Non-pigmented ciliary epithelial cell (primary cell): ENCODE measurements around the gene RHBDL1.
A peak's percentile ranks its signal among the peaks of the same experiment; 100 is the strongest.

ENCODE experiments used
- DNase-seq: peaks from one replicate; pipeline ENCODE4 v3.0.0-alpha.2; 2010; ENCODE audit warnings: low read depth

Gene RHBDL1

DNA sequence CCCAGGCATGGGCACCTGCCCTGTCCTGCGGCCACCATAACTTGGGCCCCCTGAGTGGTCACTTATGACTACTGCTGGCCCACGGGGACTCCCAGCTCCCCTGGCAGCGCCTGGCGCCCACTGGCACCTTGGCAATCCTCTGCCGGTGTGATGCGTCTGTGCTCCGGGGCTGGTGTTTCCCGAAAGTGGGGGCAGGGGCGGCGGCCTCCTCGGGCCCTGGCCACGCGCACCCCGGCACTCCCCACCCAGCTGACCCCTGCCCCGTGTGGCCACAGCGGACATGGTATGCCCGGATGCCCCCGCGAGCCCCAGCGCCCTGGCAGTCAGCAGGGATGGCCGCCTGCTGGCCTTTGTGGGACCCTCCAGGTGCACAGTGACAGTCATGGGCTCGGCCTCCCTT is 18.0 kb upstream of the RHBDL1 start:
- no peak for DNase-seq

DNA sequence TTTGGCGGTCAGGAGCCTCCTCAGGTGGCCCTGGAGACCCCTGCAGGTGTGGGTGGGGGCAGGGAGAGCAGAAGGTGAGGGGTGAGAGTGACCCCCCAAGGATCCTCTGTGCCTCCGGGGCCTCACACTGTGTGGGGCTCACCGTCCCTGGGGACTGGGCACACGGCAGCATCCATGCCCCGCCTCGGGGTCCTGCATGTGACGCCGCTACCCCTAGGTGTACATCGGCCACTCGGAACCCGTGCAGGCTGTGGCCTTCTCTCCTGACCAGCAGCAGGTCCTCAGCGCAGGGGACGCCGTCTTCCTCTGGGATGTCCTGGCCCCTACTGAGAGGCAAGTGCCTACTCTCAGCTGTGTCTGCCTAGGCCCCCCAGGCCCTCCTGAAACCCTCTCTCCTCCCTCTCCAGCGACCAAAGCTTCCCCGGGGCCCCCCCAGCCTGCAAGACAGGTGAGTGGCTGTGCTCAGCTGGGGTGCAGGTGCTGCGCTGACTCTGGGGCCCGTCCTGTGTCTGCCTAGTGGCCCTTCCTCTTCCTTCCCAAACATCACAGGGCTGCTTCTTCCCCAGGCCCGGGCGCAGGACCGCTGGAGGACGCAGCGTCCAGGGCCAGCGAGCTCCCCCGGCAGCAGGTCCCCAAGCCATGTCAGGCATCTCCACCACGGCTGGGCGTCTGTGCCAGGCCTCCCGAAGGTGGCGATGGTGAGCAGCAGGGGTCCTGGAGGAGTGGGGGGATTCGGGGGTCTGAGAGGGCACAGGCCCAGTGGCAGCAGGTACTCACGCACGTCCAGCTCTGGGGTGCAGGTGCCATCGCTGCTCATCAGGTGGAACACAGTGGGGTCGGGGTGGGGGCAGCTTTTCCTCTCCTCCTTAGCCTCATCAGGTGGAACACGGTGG is 16.5 kb upstream of the RHBDL1 start:
- no peak for DNase-seq

DNA sequence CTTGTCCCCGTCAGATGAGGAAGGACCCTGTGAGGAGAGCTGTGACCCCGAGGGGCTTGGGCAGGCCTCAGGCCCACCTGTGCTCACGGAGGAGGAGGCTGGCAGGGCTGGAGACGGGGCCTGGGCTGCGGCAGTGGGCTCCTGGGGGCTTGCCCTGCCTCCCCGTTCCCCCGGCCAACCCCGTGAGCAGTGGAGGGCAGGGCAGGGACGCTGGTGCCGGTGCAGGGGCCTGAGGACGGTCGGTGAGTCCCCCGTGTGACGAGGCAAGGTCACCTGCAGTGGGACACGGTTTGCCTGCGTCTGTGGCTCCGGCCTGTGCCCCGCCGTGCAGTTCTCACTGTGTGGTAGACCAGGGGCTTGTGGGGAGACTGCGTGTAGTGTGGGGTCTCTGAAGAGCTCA is 15.9 kb upstream of the RHBDL1 start:
- no peak for DNase-seq

DNA sequence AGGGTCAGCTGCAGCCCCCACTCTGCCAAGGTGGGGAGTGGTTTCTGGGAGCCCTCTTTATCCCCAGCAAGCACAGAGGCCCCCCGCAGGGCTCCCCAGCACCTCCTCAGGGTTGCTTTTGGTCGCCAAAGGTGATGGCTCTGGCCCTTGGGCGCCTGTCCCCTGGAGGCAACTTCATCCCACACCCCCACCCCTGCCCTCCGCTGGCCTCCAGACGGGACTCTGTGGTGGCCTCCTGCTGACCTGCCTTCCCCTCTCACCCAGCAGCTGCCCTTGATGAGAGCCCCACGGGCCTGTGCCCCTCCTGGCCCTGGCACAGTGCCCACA is 15.4 kb upstream of the RHBDL1 start:
- DNase-seq = no peak

DNA sequence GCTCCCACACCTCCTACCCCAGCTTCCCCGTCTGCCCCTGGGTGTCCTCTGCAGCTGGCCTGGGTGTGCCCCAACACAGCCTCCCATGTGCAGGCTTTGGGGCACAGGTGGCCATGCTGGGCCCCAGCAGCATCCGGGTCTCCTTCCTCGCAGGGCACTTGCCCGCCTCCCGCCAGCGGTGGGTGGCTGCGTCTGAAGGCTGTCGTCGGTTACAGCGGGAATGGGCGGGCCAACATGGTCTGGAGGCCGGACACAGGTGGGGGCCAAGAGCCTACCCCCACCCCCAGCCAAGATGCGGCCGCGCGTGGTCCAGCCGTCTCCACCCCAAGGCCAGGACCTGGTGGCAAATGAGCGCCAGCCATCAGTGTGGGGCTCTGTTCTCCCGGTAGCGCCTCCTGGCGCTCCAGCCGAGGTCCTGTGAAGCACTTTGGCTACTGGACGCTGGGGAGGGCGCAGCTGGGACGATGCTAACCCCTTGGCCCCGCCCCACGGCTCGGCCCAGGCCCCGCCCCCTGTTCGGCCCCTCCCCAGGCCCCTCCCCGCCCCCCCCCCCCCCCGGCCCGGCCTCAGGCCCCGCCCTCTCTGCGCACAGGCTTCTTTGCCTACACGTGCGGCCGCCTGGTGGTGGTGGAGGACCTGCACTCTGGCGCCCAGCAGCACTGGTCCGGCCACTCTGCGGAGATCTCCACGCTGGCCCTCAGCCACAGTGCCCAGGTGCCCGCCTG is 14.8 kb upstream of the RHBDL1 start:
- DNase-seq = peak; percentile 30

DNA sequence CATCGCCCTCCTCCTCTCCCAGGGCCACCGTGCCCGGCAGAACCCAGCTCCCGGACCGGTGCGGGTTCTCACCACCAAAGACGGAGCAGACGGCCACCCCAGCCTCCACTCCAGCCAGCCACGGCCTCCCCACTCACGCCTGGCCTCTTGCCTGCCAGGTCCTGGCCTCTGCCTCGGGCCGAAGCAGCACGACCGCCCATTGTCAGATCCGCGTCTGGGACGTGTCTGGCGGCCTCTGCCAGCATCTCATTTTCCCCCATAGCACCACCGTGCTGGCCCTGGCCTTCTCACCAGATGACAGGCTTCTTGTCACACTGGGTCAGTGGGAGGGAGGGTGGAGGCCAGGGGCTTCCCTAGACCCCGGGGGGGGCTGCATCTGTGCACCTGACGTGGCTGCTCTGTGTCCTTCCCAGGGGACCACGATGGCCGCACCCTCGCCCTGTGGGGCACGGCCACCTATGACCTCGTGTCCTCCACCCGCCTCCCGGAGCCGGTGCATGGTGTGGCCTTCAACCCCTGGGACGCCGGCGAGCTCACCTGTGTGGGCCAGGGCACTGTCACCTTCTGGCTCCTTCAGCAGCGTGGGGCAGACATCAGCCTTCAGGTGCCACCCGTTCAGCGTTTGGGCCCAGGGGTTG is 14.2 kb upstream of the RHBDL1 start:
- no peak for DNase-seq

DNA sequence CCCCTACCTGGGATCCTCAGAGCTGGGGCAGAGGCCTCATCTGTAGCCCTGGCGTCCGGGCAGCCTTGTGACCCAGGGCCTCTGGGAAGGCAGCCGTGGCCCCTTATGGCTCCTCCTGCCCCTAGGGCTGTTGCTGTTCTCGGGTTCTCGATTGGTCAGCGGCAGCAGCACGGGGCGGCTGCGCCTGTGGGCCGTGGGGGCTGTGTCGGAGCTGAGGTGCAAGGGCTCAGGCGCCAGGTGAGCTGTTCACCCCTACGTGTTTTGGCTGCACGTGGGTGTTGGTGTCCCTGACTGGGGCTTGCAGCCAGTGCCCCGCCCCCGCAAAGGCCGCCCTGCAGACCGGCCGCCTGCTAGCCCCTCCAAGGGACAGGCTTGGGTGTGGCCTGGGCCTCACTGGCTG is 13.4 kb upstream of the RHBDL1 start:
- DNase-seq = no peak

DNA sequence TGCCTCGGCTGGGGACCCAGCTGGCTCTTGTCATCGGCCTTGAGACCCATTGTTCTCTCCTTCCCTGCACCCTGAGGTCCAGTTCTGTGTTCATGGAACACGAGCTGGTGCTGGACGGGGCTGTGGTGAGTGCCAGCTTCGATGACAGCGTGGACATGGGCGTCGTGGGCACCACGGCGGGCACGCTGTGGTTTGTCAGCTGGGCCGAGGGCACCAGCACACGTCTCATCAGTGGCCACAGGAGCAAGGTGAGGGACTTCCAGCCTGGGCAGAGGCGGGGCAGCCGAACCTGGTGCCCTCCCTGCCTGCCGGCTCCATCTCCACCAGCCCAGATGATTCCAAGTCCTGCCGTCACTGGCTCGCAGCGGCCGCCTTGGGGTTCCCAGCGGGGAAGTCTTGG is 12.9 kb upstream of the RHBDL1 start:
- no peak for DNase-seq

DNA sequence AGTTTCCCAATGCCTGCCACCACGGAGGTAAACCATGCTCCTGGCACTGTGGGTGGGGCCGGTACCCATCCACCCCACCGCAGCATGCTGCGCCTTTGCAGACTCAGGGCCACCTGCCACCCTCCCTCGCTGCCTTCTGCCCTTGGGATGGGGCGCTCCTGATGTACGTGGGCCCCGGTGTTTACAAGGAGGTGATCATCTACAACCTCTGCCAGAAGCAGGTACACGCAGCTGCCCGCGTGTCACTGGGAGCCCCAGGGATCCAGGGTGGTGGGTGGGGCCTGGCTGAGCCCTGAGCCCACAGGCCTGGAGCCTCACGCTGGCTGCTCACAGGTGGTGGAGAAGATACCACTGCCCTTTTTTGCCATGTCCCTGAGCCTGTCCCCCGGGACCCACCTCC is 8.9 kb upstream of the RHBDL1 start:
- DNase-seq = no peak

DNA sequence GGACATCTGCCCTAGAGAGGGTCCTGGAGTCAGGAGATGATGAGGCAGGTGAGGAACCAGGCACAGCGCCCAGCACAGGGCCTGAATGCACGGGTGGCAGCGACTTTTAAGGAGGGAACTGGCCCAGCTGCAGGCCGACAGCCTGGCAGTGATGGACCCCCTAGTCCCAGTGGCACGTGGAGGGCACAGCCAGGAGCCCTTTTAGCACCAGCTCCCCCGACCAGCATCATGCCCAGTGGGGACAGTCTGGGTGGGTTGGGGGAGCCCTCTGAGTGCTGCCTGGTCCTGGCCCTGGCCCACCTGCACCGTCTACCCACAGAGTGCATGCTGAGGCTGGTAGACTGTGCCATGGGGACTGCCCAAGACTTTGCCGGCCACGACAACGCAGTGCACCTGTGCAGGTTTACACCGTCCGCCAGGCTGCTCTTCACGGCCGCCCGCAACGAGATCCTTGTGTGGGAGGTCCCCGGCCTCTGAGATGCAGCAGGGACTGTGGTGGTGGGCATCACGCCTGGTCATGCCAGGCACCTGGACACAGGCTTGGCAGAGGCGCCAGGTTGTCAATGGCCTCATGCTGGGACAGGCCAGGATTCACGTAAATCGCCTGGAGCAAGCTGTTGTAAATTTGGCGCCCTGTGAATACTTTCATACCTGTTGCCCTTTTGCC is 8.2 kb upstream of the RHBDL1 start:
- no peak for DNase-seq

DNA sequence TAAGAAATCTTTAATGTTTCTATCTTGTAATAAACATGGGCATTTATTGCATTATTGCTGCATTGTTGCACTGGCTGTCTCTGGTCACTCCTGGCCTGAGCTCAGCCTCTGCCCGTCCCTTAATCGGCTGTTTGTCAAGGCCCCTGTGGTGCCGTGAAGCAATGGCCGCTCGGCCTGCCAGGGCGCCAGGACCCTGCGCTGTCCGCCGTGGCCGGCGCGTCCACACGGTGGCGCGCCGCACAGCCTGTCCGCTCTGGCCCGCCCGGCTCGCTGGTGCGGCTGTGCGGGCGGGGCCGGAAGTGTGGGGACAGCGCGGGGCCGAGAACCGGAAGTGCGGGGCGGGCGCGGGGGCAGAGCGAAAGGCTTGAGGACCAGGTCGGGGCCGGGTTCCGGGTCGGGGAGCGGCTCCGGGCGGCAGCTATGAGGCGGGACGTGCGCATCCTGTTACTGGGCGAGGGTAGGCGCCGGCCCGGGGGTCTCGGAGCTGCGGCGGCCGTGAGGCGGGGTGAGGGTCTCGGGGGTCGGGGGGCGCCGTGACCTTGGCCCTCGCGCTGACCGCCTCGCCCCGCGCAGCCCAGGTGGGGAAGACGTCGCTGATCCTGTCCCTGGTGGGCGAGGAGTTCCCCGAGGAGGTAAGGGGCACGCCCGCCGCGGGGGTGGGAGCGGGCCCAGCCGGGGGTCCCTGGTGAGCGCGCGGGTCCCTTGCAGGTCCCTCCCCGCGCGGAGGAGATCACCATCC is 7.5 kb upstream of the RHBDL1 start, which contains the start of gene RHOT2:
Gene RHOT2, plus strand, starts transcription at position 353 of the 739 bp plus-strand sequence. Its CDS starts 68 bp downstream, at position 421.
- no peak for DNase-seq

DNA sequence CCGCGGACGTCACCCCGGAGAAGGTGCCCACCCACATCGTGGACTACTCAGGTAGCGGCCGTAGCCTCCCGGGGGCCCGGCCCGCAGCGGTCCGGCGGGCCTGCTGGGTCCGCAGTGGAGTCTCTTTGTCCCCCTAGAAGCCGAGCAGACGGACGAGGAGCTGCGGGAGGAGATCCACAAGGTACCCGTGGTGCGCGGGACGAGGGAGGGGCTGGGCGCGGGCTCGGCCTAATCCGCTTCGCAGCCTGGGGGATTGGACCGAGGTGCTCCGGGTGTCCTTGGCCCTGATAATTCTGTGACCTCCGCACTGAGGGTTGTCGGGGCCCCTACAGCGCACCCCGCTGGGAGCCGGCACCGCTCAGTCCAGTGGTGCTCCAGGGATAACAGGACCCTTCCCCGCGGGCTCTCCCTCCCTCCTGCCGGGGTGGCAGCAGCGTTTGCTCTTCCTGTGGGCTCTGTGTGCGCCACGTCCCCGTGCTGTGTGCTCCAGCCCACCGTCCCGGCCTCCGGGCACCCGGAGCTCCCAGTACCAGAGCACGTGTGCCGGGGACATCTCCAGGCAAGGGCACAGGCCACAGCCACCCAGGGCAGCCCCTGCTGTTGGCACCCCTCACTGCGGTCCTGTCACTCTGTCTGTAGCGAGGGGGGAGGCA is 6.8 kb upstream of the RHBDL1 start:
- DNase-seq = no peak

DNA sequence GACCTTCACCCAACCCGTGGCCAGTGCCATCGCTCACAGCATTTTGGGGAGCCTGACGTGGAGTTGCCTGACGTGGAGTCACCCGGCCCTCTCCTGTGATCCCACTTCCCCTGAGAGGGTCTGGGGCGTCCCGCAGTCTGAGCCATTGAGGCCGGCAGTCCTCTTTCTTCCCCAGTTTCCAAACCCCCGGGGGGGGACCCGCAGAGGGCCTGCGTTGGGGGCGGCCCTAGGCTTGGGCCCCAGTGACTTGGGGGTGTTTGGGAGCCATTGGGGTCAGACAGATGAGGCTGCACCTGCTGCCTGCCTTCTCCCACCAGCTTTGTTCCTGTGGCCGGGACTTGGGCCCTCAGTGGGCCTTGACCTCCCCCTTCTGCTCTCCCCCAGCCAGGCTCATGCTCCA is 5.8 kb upstream of the RHBDL1 start:
- DNase-seq = no peak

DNA sequence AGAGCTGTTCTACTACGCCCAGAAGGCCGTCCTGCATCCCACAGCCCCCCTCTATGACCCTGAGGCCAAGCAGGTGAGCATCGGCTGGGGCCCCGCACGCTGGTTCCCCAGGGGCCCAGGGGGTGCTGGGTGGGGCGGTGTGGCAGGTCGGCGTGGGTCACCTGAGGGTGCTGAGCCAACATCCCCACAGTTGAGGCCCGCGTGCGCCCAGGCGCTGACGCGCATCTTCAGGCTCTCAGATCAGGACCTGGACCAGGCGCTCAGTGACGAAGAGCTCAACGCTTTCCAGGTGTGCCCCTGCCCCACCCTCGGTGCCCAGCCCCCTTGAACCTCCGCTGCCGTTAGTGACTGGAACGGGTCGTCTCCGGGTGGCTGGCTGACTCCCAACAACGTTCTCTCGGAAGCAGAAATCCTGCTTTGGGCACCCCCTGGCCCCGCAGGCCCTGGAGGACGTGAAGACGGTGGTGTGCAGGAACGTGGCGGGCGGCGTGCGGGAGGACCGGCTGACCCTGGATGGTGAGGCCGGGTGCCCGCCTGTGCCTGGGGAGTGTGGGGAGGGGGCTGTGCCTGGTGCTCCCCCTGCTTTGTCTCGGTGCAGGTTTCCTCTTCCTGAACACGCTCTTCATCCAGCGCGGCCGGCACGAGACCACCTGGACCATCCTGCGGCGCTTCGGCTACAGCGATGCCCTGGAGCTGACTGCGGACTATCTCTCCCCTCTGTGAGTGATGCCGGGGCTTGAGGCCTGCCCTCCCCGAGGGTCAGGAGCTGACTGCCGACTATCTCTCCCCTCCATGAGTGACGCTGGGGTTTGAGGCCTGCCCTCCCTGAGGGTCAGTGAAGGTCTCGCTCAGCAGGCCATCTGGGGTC is 4.8 kb upstream of the RHBDL1 start:
- DNase-seq = no peak

DNA sequence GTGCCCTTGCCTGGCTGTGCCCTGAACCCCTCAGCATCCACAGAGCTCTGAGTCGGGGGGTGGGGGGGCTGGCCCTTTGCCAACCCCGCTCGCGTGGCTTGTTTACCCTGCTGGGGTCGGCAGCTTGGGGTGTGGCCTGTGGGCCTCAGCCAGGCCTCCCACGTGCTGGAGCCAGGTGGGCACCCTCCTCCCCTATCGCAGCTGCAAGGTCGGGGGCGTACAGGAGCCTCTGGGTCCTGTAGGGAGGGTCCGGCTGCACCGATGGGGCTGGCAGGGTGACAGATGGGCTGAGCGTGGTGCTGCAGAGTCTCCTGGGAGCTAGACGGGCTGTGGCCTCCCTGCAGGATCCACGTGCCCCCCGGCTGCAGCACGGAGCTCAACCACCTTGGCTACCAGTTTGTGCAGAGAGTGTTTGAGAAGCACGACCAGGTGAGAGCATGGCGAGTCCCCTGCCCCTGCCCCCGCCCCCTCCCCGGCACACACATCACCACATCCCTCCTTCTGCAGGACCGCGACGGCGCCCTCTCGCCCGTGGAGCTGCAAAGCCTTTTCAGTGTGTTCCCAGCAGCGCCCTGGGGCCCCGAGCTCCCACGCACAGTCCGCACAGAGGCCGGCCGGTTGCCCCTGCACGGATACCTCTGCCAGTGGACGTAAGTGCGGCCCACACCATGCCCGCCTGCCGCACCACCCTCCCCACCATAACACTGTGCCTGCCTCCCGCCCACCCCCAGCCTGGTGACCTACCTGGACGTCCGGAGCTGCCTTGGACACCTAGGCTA is 3.9 kb upstream of the RHBDL1 start:
- no peak for DNase-seq

DNA sequence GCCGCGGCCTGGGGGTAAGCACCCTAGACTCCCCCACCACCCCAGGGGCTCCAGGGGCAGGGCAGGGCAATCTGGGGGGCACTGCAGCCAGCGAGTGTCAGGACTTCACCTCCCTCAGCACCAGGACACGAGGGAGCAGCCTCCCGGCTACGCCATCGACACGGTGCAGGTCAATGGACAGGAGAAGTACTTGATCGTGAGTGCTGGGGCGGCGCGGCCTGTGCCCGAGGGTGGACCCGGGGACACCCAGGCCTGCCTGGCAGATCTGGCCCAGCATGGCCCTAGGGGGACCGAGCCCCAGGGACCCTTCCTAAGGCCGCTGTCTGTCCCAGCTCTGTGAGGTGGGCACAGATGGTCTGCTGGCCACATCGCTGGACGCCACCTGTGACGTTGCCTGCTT is 3.1 kb upstream of the RHBDL1 start:
- no peak for DNase-seq

DNA sequence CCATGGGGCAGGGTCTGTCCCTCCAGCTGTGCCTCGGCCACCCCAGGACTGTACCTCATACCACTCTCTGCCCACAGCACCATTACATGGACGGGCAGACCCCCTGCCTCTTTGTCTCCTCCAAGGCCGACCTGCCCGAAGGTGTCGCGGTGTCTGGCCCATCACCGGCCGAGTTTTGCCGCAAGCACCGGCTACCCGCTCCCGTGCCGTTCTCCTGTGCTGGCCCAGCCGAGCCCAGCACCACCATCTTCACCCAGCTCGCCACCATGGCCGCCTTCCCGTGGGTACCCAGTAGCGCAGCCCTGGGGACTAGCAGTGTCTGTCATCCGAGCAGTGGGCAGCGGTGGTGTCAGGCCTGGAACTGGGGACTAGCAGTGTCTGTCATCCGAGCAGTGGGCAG is 2.6 kb upstream of the RHBDL1 start:
- DNase-seq = no peak

DNA sequence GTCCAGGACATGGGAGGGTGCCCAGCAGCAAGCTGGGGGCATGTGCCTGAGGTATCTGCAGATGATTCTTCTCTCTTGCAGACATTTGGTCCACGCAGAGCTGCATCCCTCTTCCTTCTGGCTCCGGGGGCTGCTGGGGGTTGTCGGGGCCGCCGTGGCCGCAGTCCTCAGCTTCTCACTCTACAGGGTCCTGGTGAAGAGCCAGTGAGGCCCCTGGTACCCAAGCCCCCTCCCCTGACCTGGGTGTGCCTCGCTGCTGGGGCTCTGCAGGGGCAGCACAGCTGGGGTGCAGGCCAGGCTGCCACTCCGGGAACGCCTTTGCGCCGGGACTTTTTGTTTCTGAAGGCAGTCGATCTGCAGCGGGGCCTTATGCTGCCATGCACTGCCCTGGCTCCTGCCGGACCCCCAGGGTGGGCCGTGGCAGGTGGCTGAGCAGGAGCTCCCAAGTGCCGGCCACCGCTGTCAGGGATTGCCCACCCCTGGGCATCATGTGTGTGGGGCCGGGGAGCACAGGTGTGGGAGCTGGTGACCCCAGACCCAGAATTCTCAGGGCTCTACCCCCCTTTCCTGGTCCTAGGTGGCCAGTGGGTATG is 2.0 kb upstream of the RHBDL1 start:
- no peak for DNase-seq
